GM21390 (cell line): ENCODE data around the gene SLC39A1.
"Not testable (repeated sequence)": the region's sequence is repeated elsewhere in the genome, so short reads cannot be mapped to it uniquely, and the experiment has no call there.

Source experiments
- ATAC-seq: cut with Tn5 transposase; IDR thresholded peaks from one replicate; pipeline ENCODE4 v1.9.1; 2021; ENCODE audit not compliant: unreplicated experiment

The SLC39A1 gene

GRCh38 chr1:153932156-153933131 lies 30.9 kb downstream of the SLC39A1 start:
- ATAC-seq: no peak

GRCh38 chr1:153929981-153930948 lies 33.1 kb downstream of the SLC39A1 start:
- no peak for ATAC-seq

GRCh38 chr1:153929426-153929825 lies 33.9 kb downstream of the SLC39A1 start:
- no peak for ATAC-seq

DNA sequence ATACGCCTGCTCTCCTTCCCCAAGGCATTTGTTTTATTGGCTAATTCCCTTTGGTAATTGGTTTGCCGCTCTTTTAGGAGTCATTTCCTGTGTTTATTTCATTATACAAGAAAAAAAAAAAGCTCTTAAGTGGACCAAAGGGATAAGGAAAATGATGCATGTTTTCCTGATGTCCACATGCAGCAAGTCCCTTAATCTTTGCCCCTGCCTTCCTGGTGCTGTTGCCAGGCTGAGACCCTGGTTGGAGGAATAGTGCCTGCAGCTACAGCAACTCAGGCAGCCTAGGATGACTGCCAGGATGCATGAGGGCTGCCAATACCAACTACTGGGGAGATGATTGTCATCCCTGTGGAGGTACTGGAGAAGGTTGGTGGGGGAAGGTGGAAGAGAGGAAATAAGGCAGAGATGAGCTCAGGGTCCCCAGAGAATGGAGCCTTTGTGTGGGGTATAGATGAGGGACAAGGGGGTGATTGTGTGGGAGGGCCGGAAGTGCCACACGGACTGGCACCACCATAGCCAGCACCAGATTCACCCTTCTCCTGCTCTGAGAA lies 34.5 kb downstream of the SLC39A1 start:
- ATAC-seq: no peak

- ATAC-seq: no peak
Measured at GRCh38 chr1:153928245-153928644, 35.1 kb downstream of the SLC39A1 start.

DNA sequence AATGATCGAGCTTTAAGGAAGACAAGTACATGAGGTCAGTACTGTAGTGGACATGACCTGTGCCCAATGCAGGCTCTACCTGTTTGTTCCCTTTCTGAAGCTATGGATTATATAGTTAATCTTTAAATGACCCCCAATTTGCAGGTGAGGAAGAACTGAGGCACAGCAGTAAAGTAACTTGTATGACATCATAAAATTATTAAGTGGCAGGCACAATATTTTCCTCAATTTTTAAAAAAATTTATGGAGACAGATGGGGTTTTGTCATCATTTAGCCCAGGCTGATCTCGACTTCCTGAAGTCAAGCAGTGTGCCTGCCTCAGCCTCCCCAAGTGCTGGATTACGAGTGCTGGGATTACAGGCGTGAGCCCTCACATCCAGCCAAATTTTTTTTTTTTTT lies 36.9 kb downstream of the SLC39A1 start:
- no peak for ATAC-seq

DNA sequence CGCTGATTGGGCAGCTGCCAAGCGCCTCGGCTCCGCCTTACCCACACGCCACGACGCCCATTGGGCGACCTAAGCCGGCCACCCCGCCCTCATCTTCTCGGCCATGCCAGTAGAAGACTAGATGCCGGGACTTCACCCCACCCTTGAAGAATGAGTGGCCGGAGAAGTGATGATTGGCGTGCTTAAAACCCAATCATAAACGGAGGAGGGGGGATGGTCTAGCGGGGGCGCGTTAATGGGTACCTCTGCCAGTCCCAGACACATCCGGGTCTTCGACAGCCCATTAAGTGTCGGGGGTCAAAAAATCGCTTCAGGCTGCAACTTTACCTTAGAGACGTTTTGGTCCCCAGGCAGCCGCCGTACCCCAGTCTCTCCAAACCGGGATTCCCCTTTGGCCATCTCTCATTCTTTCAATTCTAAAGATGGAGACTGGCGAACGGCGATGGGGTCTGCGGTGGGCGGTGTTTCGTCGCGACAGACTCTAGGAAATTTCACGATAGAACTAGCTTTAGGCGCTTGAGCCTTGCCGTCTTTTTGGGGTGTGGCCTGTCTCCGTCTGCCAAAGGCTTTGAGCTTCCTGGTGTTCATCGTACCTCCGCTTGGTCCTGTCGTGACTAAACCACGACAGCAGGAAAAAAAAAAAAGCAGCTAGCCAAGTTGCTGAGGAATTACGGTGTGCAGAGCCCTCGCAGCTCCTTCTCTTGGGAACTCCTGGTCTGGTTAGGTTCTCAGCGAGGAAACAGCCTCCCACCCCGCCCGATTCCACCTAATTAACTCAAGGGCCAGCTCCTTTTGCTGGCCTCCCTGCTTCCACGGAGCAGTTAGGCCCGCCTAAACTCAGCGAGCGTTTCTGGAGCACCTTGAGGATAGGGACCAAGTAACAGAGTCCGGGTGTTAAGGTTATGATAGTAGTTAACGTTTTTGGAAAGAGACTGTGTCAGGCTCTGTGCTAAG lies 40.1 kb downstream of the SLC39A1 start, which contains the start of gene GATAD2B:
TSS of gene GATAD2B (minus strand) at position 1 of the 954 bp plus-strand sequence. CDS start 94,625 bp downstream, outside the sequence.
- peak; percentile 85 for ATAC-seq

DNA sequence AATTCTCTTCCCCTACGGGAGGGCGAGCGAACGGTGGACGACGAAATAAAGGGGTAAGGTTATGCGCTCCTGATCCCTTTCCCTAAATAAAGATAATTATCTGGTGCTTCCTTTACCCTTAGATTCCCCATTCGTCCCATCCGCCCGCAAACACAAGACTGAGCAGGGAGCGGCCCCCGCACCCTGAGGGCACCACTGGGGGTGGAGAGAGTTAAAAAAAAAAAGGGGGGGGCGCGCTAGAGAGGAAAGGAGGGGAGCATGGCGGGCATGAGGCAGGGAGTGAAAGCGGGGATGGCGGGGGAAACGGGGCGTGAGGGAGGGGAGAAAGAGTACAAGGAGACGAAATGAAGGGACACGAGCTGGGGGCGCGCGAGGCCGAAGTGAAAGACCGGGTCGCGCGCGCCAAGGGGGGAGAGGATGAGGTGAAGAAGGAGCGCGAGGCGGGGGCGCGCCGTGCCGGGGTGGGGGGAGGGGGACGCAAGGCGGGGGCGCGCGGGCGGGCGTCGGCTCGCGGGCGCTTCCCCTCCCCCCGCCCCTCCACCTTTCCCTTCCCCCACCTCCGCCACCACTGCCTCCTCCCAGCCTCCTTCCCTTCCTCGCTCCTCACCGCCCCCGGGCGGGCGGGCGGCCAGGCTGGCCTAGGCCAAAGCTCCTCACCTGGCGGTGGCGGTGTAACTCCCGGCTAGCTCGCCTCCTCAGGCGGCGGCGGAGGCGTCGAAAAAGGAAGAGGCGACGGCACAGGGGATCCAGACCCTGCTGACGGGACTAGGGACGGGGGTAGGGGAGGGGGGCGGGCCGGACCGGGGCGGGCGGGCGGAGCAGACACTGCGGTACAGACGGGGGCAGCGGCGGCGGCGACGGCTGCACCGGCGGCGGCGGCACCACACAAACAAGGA lies 41.0 kb downstream of the SLC39A1 start:
- peak; percentile 31 for ATAC-seq

GRCh38 chr1:153921803-153922075 lies 41.6 kb downstream of the SLC39A1 start:
- ATAC-seq: no peak

GRCh38 chr1:153921080-153921802 lies 42.1 kb downstream of the SLC39A1 start:
- no peak for ATAC-seq

DNA sequence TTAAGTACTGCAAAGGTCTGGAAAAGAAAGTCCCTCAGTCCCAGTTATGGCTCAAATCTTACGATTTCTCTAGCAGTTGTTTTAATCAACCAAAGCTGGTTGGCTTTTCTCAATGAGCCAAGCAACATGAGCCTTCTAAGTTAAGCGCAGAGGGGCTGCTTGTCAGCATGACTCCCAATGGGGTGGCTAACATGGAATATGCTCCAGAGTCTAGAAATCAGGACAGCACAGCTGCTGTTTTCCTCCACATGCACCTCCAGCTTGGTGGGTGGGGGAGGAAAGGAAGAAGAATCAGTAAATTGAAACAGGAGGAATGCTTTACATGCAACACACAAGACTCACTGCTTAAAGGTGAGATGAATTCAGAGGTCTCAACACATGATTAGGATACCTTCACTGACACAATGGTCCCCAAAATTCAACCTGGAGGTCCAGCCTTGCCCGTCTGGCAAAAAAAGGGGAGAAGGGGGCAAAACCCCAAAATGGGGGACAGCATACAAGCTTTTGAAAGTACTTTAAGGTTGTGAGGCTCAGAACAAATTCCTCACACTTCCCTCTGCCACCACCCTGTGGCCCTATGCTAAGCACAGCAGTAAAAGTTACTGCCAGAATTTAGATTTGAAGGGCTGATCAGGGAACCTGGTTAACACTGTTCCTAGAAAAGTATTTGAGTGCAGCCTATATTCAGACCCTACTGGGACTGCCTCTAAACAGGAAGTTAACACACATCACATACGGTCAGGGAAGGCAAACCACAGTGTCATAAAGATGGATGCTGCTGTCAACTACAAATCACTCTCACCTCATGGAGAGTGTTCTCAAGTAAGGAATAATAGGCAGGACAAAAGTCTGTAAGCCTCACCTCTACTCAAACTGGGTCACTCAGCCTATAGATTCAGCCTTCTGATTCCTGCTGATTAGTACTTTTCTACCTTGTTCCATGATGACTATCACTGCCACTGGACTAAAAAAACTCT lies 43.2 kb downstream of the SLC39A1 start:
- ATAC-seq: no peak

DNA sequence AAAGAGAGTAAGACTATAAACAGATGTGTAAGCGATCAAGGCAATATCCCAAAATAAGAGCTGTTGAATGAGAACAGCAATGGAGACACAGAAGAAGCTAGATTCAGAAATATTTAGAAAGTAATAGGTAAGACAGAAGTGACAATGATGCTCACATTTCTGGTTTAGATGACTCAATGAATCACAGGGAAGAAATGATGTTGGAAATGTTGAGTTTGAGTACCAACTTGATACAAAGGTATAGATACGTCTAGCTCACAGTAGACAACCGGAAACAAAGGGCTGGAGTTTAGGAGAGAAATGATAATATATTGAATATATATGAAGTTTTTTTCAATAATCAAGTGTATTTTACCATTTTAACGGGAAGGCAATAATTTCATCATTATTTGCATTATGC lies 47.0 kb downstream of the SLC39A1 start:
- no peak for ATAC-seq

DNA sequence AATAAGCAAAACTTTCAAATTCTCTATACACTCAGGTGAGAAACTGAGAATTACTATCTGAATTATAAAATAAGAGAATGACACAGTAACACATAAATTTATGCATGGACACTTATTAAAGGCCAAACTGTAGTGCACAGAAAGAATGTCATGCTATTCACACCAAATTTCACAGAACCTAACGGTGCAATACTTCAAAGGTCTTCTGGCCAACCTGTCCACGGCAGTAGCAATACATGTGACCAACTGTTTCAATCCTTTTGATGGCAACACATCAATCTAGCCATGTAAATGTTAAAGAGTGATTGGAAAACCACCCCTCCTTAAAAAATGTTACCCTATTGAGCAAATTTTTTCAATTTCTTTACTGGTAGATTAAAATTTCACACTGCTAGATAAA lies 51.0 kb downstream of the SLC39A1 start:
- no peak for ATAC-seq

- not testable (repeated sequence) for ATAC-seq
Measured at GRCh38 chr1:153910560-153910959, 52.8 kb downstream of the SLC39A1 start.
